Hepatocyte (in vitro differentiated cells): ENCODE data around the gene ADAMTSL3. TPM values are rescaled to one million over a fixed set of nuclear protein-coding genes. Genes with fewer than 3 reads are reported as not detected.

Experiments used
- DNase-seq: peaks from one replicate; pipeline ENCODE4 v3.0.0-alpha.2; 2016; ENCODE audit warnings: low spot score
- H2AFZ ChIP-seq: fragments of 200-600 bp; sonication (generic); 2 replicates; pipeline ENCODE4 v1.6.0; 2016; ENCODE audit warnings: antibody characterized with exemption, mild to moderate bottlenecking
- H3K27ac ChIP-seq: fragments of 200-600 bp; sonication (generic); 2 replicates; pipeline ENCODE4 v1.5.1; 2016; ENCODE audit warnings: mild to moderate bottlenecking
- H3K27me3 ChIP-seq: fragments of 200-600 bp; sonication (generic); 2 replicates; pipeline ENCODE4 v1.6.1; 2016
- H3K36me3 ChIP-seq: fragments of 200-600 bp; sonication (generic); replicated peaks from 2 replicates; pipeline ENCODE4 v1.5.1; 2016; ENCODE audit warnings: low read depth; ENCODE audit not compliant: insufficient read depth
- H3K4me1 ChIP-seq: fragments of 200-600 bp; sonication (generic); 2 replicates; pipeline ENCODE4 v1.5.1; 2016; ENCODE audit warnings: mild to moderate bottlenecking, moderate library complexity; ENCODE audit not compliant: insufficient read depth
- H3K4me2 ChIP-seq: fragments of 200-600 bp; sonication (generic); 2 replicates; pipeline ENCODE4 v1.6.0; 2016
- H3K4me3 ChIP-seq: fragments of 200-600 bp; sonication (generic); 2 replicates; pipeline ENCODE4 v1.5.1; 2016; ENCODE audit warnings: mild to moderate bottlenecking
- H3K79me2 ChIP-seq: fragments of 200-600 bp; sonication (generic); 2 replicates; pipeline ENCODE4 v1.6.0; 2017; ENCODE audit warnings: mild to moderate bottlenecking
- H3K9me2 ChIP-seq: fragments of 200-600 bp; sonication (generic); replicated peaks from 2 replicates; pipeline ENCODE4 v1.6.0; 2017; ENCODE audit warnings: mild to moderate bottlenecking; ENCODE audit not compliant: insufficient read depth
- H3K9me3 ChIP-seq: fragments of 200-600 bp; sonication (generic); 2 replicates; pipeline ENCODE4 v1.5.1; 2016; ENCODE audit warnings: low read depth, mild to moderate bottlenecking
- H4K20me1 ChIP-seq: fragments of 200-600 bp; sonication (generic); 2 replicates; pipeline ENCODE4 v1.6.0; 2016; ENCODE audit warnings: mild to moderate bottlenecking; ENCODE audit not compliant: insufficient read depth, poor library complexity, severe bottlenecking
- EZH2 ChIP-seq: fragments of 200-600 bp; sonication (generic); IDR thresholded peaks from 2 replicates; pipeline ENCODE4 v1.6.1; 2016; ENCODE audit warnings: antibody characterized with exemption, mild to moderate bottlenecking, borderline replicate concordance
- EZH2phosphoT487 ChIP-seq: fragments of 200-600 bp; sonication (generic); IDR thresholded peaks from one replicate; pipeline ENCODE4 v1.6.1; 2018; ENCODE audit warnings: antibody characterized with exemption, mild to moderate bottlenecking, low read depth, moderate library complexity; ENCODE audit not compliant: unreplicated experiment, severe bottlenecking
- WGBS: methylation state at CpG from one replicate; pipeline ENCODE4 v1.1.6; 2016; ENCODE audit warnings: low lambda C conversion rate; ENCODE audit errors: missing lambda C conversion rate; 5-methylcytosine and 5-hydroxymethylcytosine counted together
- polyA plus RNA-seq: library from polyadenylated mRNA; unstranded; fragments of >200 nt; fragmentation: Nextera tagmentation; extraction: Ambion mirVana; gene quantifications from 2 replicates; pipeline ENCODE4 v1.2.1, GENCODE V29; 2016
- total RNA-seq: library from RNA; depleted of rRNA; stranded (reverse); fragments of >200 nt; gene quantifications from 2 replicates; pipeline ENCODE4 v1.2.3, GENCODE V29; 2014
- TF ChIP-seq, protein P1 (sequence below): fragments of 200-600 bp; sonication (generic); IDR thresholded peaks from 2 replicates; pipeline ENCODE4 v1.5.1; 2016; ENCODE audit warnings: antibody characterized with exemption, mild to moderate bottlenecking; ENCODE audit not compliant: poor library complexity

Gene ADAMTSL3
- total and polyA plus RNA-seq, 2 experiments from 2014 or later, result 5.0 to 5.2 TPM

DNA sequence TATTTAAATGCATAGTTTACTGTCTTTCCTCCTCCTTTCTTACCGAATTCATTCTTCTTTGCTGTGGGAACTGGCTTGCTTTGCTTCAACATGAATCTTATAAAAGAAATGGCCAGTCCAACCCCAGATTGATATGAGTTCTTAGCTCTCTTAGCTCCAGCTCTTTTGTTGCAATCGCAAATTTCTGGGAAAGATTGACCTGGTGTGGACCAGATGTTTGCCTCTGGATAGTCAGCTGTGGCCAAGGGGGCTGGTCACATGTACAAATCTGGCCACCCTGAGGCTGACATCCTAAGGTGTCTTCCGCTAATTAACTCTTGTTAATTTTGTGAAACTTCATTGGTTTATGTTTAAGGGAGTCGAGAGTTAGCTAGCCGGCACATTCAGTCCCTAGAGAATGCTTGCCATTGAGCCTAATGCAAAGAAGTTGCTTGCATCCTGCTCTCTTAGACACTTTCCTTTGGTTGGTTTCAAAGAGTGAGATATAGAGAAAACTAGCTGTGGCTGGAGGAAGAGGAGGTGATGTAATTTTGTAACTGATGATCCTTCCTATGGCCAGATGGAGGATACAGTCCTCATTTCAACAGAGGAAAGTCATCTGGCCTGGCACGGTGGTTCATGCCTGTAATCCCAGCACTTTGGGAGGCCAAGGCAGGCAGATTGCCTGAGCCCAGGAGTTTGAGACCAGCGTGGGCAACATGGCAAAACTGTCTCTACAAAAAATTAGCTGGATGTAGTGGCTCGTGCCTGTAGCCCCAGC, 162.4 kb downstream of the ADAMTSL3 start:
- Histone ChIP-seq H3K36me3 (no peaks in the 10 kb centered on the region), H4K20me1 (no peaks in the 10 kb centered on the region), H3K27me3 (no peaks in the 10 kb centered on the region), H2AFZ (no peak overlapping the region), H3K9me3 (no peaks in the 10 kb centered on the region), H3K4me1 (no peaks in the 10 kb centered on the region), H3K9me2 (no peaks in the 10 kb centered on the region), H3K79me2 (no peaks in the 10 kb centered on the region), H3K27ac (no peak overlapping the region), H3K4me2 (no peak overlapping the region), H3K4me3 (no peak overlapping the region)
- TF ChIP-seq EZH2 (no peak), EZH2phosphoT487 (no peak)
- TF ChIP-seq, protein P1, sequence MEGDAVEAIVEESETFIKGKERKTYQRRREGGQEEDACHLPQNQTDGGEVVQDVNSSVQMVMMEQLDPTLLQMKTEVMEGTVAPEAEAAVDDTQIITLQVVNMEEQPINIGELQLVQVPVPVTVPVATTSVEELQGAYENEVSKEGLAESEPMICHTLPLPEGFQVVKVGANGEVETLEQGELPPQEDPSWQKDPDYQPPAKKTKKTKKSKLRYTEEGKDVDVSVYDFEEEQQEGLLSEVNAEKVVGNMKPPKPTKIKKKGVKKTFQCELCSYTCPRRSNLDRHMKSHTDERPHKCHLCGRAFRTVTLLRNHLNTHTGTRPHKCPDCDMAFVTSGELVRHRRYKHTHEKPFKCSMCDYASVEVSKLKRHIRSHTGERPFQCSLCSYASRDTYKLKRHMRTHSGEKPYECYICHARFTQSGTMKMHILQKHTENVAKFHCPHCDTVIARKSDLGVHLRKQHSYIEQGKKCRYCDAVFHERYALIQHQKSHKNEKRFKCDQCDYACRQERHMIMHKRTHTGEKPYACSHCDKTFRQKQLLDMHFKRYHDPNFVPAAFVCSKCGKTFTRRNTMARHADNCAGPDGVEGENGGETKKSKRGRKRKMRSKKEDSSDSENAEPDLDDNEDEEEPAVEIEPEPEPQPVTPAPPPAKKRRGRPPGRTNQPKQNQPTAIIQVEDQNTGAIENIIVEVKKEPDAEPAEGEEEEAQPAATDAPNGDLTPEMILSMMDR, result no peak
- DNase-seq, result no peak
- 87% methylated on average over 8 of the region's 8 CpGs for WGBS

DNA sequence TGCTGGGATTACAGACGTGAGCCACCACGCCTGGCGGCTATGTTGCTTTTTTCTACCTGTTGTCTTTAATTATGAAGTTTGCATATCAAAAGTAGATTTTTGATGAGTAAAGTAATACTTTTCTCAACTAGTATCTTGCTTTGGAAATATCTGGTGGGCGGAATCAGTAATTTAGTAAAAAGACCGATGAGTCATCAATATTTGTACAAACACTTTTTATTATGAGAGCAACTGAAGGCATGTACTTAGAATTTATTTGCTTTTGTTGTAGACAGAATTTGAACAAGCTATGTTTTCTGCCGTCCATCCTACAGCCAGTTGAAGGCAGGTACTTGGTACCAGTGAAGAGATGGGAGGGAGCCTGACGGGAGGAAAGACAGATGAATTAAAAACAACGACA, 164.7 kb downstream of the ADAMTSL3 start:
- H3K36me3 ChIP-seq, result no peaks in the 10 kb centered on the region
- H3K9me3 ChIP-seq, result no peaks in the 10 kb centered on the region
- no peaks in the 10 kb centered on the region for H3K9me2 ChIP-seq
- H3K27me3 ChIP-seq, result no peaks in the 10 kb centered on the region
- TF ChIP-seq EZH2phosphoT487 (no peak), EZH2 (no peak)
- TF ChIP-seq, protein P1, result no peak
- no peaks in the 10 kb centered on the region for H3K79me2 ChIP-seq
- no peak overlapping the region for H3K27ac ChIP-seq
- H3K4me1 ChIP-seq, result no peaks in the 10 kb centered on the region
- no peak overlapping the region for H2AFZ ChIP-seq
- H3K4me3 ChIP-seq, result no peak overlapping the region
- DNase-seq, result no peak
- WGBS, result 93% methylated on average over 8 of the region's 8 CpGs
- no peak overlapping the region for H3K4me2 ChIP-seq
- no peaks in the 10 kb centered on the region for H4K20me1 ChIP-seq

DNA sequence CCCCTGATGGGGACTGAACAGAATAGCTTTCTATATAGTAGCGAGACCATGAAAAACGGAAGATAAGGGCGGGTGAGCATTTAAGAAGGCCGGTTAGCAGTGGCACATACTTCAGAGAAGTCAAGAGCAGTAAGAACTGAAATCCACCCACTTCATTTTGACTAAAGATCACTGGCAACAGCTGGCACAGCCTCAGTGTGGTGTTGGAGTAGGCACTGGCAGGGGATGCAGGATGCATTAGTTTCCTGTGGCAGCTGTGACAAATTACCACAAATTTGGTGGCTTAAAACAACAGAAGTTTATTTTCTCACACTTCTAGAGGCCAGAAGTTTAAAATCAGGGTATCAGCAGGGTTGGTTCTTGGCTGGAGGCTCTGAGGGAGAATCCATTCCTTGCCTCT, 176.5 kb downstream of the ADAMTSL3 start:
- H2AFZ ChIP-seq, result no peak overlapping the region
- TF ChIP-seq EZH2phosphoT487, result no peak
- TF ChIP-seq EZH2, result no peak

DNA sequence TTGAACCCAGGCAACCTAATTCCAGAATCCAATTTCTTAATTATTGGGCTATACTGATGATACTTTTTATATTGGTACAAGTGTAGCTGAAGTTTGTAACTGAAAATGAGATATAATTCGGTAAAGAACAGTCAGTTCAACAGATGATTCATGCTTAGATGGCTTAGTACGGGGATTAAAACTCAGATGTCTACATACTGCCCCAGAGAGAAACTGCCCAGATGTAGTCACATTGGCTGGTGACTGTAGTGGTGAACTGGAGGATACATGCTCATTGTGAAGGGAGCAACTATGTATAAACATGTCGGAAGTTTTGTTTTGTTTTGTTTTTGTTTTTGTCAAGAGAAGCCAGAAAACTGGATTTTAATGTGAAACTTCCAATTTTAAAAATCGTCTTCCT, 179.6 kb downstream of the ADAMTSL3 start:
- Histone ChIP-seq H4K20me1 (no peaks in the 10 kb centered on the region), H3K4me2 (no peak overlapping the region), H3K9me3 (no peaks in the 10 kb centered on the region), H3K27ac (no peak overlapping the region), H3K4me1 (no peaks in the 10 kb centered on the region), H3K27me3 (no peaks in the 10 kb centered on the region), H2AFZ (no peak overlapping the region), H3K4me3 (no peak overlapping the region), H3K9me2 (no peaks in the 10 kb centered on the region), H3K36me3 (no peaks in the 10 kb centered on the region), H3K79me2 (no peaks in the 10 kb centered on the region)
- TF ChIP-seq, protein P1, result no peak
- TF ChIP-seq EZH2phosphoT487 (no peak), EZH2 (no peak)
- DNase-seq, result no peak
- 91% methylated on average over 4 of the region's 4 CpGs for WGBS

More for the DNA sequence above, 176.5 kb downstream of the ADAMTSL3 start:
- Histone ChIP-seq H3K4me2 (no peak overlapping the region), H3K4me3 (no peak overlapping the region), H3K9me2 (no peaks in the 10 kb centered on the region), H3K9me3 (no peaks in the 10 kb centered on the region), H3K27ac (no peak overlapping the region), H3K36me3 (no peaks in the 10 kb centered on the region), H3K79me2 (no peaks in the 10 kb centered on the region), H3K27me3 (no peaks in the 10 kb centered on the region), H4K20me1 (no peaks in the 10 kb centered on the region), H3K4me1 (no peaks in the 10 kb centered on the region)
- no peak for DNase-seq
- 76% methylated on average over 4 of the region's 4 CpGs for WGBS
